T-helper 17 cell (primary cell): ENCODE measurements around the gene KIF1A. TPM values are rescaled to one million over a fixed set of nuclear protein-coding genes. Genes with fewer than 3 reads are reported as not detected.

Experiments
- ATAC-seq: fragments of 150-1000 bp; cut with Tn5 transposase; 2 replicates; pipeline ENCODE4 v1.10.0; 2021; ENCODE audit warnings: mild to moderate bottlenecking, moderate library complexity
- DNase-seq, 3 donors: peaks; one replicate each; pipeline versions ENCODE4 v3.0.0 to v3.0.0-alpha.2; 2020 to 2021
- H3K9me3 ChIP-seq: one replicate; pipeline ENCODE4 v1.7.0; 2013; ENCODE audit warnings: low read length, mild to moderate bottlenecking; ENCODE audit not compliant: control insufficient read depth, poor library complexity, severe bottlenecking
- H3K27ac Mint-ChIP-seq: one replicate; pipeline ENCODE4 v1.8.0; 2022; ENCODE audit warnings: mild to moderate bottlenecking, moderate library complexity, mixed read lengths
- H3K27me3 Mint-ChIP-seq: one replicate; pipeline ENCODE4 v1.8.0; 2022; ENCODE audit warnings: mixed read lengths
- H3K36me3 Mint-ChIP-seq: one replicate; pipeline ENCODE4 v1.8.0; 2022; ENCODE audit warnings: low read depth, mixed read lengths
- H3K4me1 Mint-ChIP-seq: one replicate; pipeline ENCODE4 v1.8.0; 2022; ENCODE audit warnings: mild to moderate bottlenecking, mixed read lengths
- H3K4me3 Mint-ChIP-seq: one replicate; pipeline ENCODE4 v1.8.0; 2022; ENCODE audit warnings: mild to moderate bottlenecking, moderate library complexity, mixed read lengths
- total RNA-seq, 4 donors: library from RNA in 2 of 4; stranded (reverse) in 2 of 4; gene quantifications; one replicate each; pipeline ENCODE4 v1.2.3 and lab custom pipeline; 2022 to 2026

Gene KIF1A
- total RNA-seq, 2 donors from 2014 or later, result 0.18 TPM; not detected in 1

DNA sequence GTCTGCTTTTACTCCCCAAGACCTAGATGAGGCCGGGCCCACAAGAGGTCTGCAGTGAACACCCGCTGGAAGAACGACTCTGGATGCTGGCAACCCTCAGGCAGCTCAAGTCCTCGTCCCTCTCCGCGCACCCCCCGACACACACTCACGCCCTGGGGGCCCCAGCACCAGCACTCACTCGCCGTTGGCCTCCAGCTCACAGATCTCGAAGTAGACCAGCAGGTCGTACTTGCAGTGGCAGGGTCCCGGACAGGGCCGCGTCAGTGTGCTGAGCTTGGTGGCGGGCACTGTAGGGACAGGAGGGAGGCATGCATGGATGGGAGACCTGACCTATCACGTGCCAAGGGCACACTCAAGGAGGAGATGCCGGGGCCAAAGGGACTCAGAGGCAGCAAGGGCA is 78.9 kb downstream of the KIF1A start:
- Mint-ChIP-seq H3K27me3 (peaks cover 15% of the 10 kb centered on the region), H3K4me3 (no peak overlapping the region), H3K36me3 (peaks cover 2% of the 10 kb centered on the region), H3K4me1 (peaks cover 14% of the 10 kb centered on the region), H3K27ac (no peak overlapping the region)
- H3K9me3 ChIP-seq, result no peaks in the 10 kb centered on the region
- ATAC-seq (no peak), DNase-seq (no peak)

- H3K9me3 ChIP-seq, result no peaks in the 10 kb centered on the region
- ATAC-seq (peak; percentile 80), DNase-seq (peak in 1 of 3 donors; percentile 23)
- Mint-ChIP-seq H3K4me3 (peak overlapping the region; percentile 66), H3K27ac (peak overlapping the region; percentile 77), H3K4me1 (peaks cover 11% of the 10 kb centered on the region), H3K36me3 (peaks cover 2% of the 10 kb centered on the region), H3K27me3 (peaks cover 10% of the 10 kb centered on the region)
These were observed 80.2 kb downstream of the KIF1A start for GRCh38 chr2:240739797-240740196.

DNA sequence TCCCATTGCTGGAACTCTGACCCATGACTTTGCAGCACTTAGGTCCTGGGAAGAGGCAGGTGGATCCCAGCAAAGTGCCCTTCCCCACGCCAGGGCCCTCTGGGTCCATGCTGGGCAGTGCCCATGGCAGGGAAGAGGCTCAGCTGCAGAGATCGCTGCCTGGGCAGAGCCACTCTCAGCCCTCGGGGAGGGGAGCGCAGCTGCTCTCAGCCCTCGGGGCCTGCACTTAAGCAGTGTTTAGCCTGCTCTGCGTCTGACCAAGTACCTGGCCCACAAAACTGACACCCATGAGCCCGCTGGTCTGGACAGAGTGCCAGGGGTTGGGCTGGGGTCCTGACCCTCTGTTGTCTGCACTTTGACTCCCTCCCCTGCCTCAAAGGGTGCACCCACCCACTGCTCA is 82.1 kb downstream of the KIF1A start:
- Mint-ChIP-seq H3K4me1 (peaks cover 10% of the 10 kb centered on the region), H3K27ac (no peak overlapping the region), H3K4me3 (no peak overlapping the region), H3K36me3 (peaks cover 2% of the 10 kb centered on the region), H3K27me3 (peaks cover 9% of the 10 kb centered on the region)
- no peak for ATAC-seq
- no peak for DNase-seq
- no peaks in the 10 kb centered on the region for H3K9me3 ChIP-seq

DNA sequence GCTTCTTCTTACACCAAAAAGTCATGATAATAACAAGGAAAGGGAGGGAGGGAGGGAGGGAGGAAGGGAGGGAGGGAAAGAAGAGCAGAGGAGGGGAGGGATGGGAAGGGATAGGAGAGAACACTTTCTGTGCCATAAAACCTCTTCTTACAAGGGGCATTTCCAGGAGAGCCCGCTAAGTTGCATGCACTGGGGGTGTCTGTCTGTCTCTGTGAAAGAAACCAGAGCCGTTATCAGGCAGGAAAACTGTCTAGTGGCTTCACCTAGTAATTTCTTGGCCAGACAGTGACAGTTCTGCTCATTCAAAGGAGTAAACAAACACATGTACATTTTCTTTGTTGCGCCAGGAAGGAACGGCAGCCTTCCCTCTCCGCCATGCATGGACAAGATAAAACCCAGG is 82.5 kb downstream of the KIF1A start:
- no peak for ATAC-seq
- H3K27me3 Mint-ChIP-seq, result peaks cover 9% of the 10 kb centered on the region

DNA sequence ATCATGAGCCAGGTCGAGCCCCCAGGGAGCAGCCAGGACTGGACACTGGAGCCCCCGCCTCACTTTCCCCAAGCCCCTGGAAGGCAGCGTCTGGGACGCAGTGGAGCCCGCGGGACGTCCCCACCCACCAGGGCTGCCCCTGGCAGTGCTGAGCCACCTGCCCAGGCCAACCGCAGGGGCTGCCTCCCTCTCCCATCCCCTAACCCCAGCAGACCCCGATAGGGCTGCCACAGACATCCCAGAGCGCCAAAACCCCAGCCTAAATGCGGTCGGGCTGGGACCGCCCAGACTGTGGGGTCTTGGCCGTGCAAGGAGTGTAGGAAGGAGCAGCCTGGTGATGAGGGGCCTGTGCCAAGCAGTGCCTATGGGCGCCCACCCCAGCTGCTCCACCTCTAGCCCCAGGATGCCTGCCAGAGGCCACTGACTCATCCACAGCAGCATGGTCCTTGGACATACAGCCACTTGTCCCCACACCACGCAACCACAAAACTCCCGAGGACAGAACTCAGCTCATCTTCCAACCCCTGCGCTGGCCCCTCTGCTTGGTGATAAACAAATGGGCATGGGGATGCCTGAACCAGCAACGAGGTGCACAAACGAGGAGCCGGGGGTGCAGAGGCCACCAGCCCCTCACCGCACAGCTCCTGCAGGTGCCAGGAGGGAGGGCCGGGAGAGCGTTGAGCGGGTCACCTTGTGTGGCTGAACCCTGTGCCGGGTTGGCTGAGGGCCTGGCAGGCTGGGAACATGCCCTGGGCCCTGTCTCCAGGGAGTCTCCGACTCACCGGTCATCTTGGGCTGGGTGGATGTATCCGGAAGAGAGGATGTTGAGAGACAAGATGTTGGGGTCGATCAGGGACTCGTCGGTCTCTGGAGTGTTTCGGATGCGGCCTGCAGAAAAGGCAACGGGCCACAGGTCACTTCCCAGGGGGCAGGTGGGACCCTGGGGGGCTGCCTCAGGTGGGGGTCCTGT is 83.5 kb downstream of the KIF1A start:
- Mint-ChIP-seq H3K4me3 (no peak overlapping the region), H3K27ac (no peak overlapping the region), H3K27me3 (peaks cover 9% of the 10 kb centered on the region), H3K4me1 (peaks cover 9% of the 10 kb centered on the region), H3K36me3 (peaks cover 2% of the 10 kb centered on the region)
- H3K9me3 ChIP-seq, result no peaks in the 10 kb centered on the region
- ATAC-seq, result no peak
- no peak for DNase-seq

More for the DNA sequence above, 82.5 kb downstream of the KIF1A start:
- H3K27ac Mint-ChIP-seq, result no peak overlapping the region
- H3K4me1 Mint-ChIP-seq, result peaks cover 10% of the 10 kb centered on the region
- H3K4me3 Mint-ChIP-seq, result no peak overlapping the region
- no peaks in the 10 kb centered on the region for H3K9me3 ChIP-seq
- H3K36me3 Mint-ChIP-seq, result peaks cover 2% of the 10 kb centered on the region
- DNase-seq, result no peak

GRCh38 chr2:240735476-240735875 is 84.5 kb downstream of the KIF1A start:
- H3K9me3 ChIP-seq, result no peaks in the 10 kb centered on the region
- peaks cover 11% of the 10 kb centered on the region for H3K4me1 Mint-ChIP-seq
- H3K27ac Mint-ChIP-seq, result no peak overlapping the region
- peaks cover 2% of the 10 kb centered on the region for H3K36me3 Mint-ChIP-seq
- H3K27me3 Mint-ChIP-seq, result peaks cover 9% of the 10 kb centered on the region
- ATAC-seq, result no peak
- H3K4me3 Mint-ChIP-seq, result no peak overlapping the region
- DNase-seq, result no peak

DNA sequence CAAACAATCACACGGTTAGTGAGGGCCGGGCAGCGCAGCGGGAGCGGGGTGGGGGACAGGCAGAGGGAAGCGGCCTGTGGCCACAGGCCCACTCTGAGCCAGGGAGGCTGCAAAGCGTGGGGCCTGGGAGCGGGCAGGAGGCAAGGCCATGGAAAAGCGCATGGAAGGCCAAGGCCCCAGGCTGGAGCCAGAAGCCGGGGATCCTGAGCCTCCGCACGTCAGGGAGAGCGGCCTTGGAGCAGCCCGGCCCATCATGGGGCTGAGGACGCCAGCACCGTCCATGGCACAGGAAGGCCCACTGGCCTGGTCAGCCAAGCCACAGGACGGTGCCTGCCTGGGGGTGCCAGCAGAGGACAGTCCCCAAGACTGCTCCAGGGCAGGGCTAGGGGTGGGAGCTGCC is 85.3 kb downstream of the KIF1A start:
- H3K36me3 Mint-ChIP-seq, result peaks cover 2% of the 10 kb centered on the region
- H3K4me3 Mint-ChIP-seq, result no peak overlapping the region
- no peak overlapping the region for H3K27ac Mint-ChIP-seq
- peaks cover 9% of the 10 kb centered on the region for H3K4me1 Mint-ChIP-seq
- DNase-seq (no peak), ATAC-seq (no peak)
- H3K27me3 Mint-ChIP-seq, result peaks cover 9% of the 10 kb centered on the region
- no peaks in the 10 kb centered on the region for H3K9me3 ChIP-seq

- Mint-ChIP-seq H3K36me3 (no peaks in the 10 kb centered on the region), H3K27me3 (peaks cover 7% of the 10 kb centered on the region), H3K4me1 (peaks cover 2% of the 10 kb centered on the region), H3K4me3 (no peak overlapping the region), H3K27ac (no peak overlapping the region)
- H3K9me3 ChIP-seq, result no peaks in the 10 kb centered on the region
- DNase-seq, result no peak
- peak; percentile 35 for ATAC-seq
These were observed 86.1 kb downstream of the KIF1A start for GRCh38 chr2:240733803-240734495.

GRCh38 chr2:240732911-240733622 is 87.0 kb downstream of the KIF1A start:
- Mint-ChIP-seq H3K4me1 (peaks cover 2% of the 10 kb centered on the region), H3K27ac (no peak overlapping the region), H3K36me3 (no peaks in the 10 kb centered on the region), H3K27me3 (peaks cover 7% of the 10 kb centered on the region), H3K4me3 (no peak overlapping the region)
- ATAC-seq (no peak), DNase-seq (no peak)
- H3K9me3 ChIP-seq, result no peaks in the 10 kb centered on the region

DNA sequence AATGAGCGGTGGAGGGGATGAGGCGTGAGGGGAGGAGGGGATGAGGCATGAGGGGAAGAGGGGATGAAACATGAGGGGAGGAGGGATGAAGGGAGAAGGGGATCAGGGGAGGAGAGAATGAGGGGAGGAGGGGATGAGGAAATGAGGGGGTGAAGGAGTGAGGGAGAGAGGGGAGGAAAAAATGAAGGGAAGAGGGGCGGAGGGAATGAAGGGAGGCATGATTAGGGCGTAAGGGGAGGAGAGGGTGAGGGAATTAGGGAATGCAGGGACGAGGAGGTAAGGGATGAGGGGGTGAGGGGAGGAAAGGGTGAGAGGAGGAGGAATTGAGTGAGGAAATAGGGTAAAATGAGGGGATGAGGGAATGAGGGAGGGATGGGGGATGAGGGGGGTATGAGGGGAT is 87.8 kb downstream of the KIF1A start:
- Mint-ChIP-seq H3K27me3 (peaks cover 7% of the 10 kb centered on the region), H3K27ac (no peak overlapping the region), H3K36me3 (no peaks in the 10 kb centered on the region), H3K4me3 (no peak overlapping the region), H3K4me1 (peaks cover 2% of the 10 kb centered on the region)
- DNase-seq (no peak), ATAC-seq (no peak)
- H3K9me3 ChIP-seq, result no peaks in the 10 kb centered on the region

DNA sequence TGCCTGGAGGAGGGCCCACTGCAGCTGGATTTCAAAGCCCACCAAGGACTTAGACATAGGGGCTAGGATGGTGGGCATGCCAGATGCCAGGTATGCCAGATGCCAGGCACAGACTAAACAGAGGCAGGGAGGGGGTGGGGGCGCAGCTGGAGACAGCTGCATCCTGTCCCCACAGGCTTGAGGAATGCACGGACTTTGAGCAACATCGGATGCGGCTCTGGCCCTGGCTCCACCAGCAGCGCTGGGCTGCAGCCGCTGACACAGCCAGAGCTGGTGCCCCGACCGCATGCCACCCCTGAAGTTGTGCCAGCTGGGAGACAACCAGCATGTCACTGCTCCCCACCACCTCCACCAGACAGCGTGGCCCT is 88.9 kb downstream of the KIF1A start:
- no peaks in the 10 kb centered on the region for H3K9me3 ChIP-seq
- no peak overlapping the region for H3K27ac Mint-ChIP-seq
- no peaks in the 10 kb centered on the region for H3K36me3 Mint-ChIP-seq
- ATAC-seq (no peak), DNase-seq (no peak)
- H3K4me3 Mint-ChIP-seq, result no peak overlapping the region
- peaks cover 5% of the 10 kb centered on the region for H3K4me1 Mint-ChIP-seq
- peaks cover 7% of the 10 kb centered on the region for H3K27me3 Mint-ChIP-seq

DNA sequence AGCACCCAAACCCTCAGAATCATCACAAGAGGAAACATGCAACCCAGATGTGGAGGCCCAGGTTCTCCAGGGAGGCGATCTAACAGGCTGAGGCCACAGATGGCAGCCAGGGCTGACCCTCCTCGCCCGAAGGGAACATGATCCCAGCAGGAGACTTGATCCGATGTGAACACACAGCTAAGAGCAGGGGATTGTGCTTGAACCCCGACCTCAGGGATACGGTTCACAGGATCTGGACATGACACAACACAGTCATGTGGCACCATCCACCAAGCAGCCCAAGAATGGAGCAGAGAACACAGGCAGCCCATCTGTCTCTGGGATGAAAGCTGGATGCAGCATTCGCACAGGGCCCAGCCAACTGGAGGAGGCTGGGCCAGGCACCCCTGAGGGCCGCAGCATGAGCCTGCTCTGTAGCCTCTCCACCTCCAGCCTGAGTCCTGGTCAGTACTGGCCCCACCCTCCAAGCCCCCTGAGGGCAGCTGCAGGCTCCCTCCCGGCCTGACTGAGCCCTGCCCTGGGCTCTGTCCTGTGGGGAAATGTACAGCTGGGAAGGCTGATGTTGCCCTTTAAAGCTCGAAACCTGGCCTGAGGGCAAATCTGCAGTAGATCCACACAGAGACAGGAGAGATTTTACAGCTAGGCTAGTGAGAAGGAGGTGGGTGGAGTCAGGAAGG is 89.4 kb downstream of the KIF1A start:
- no peak overlapping the region for H3K27ac Mint-ChIP-seq

DNA sequence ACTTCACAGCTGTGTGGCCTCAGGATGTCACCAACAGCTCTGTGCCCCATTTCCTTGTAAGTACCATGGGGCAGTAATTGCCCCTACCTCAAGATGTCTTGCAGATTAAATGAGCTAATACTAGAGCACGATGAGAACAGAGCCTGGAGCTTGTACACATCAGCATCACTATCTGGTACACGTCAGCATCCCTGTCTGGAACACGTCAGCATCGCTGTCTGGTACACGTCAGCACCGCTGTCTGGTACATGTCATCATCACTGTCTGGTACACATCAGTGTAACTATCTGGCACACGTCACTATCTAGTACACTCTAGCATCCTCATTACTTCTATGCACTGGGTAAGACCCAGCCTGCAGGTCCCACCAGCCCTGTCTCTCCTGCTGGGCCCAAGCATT is 91.2 kb downstream of the KIF1A start:
- no peaks in the 10 kb centered on the region for H3K9me3 ChIP-seq
- H3K36me3 Mint-ChIP-seq, result no peaks in the 10 kb centered on the region
- no peak for ATAC-seq
- H3K27me3 Mint-ChIP-seq, result peaks cover 7% of the 10 kb centered on the region
- no peak for DNase-seq
- H3K4me3 Mint-ChIP-seq, result no peak overlapping the region
- peaks cover 5% of the 10 kb centered on the region for H3K4me1 Mint-ChIP-seq
- H3K27ac Mint-ChIP-seq, result no peak overlapping the region

More for the DNA sequence above, 89.4 kb downstream of the KIF1A start:
- Mint-ChIP-seq H3K36me3 (no peaks in the 10 kb centered on the region), H3K27me3 (peaks cover 7% of the 10 kb centered on the region), H3K4me3 (no peak overlapping the region), H3K4me1 (peaks cover 5% of the 10 kb centered on the region)
- DNase-seq (no peak), ATAC-seq (no peak)
- no peaks in the 10 kb centered on the region for H3K9me3 ChIP-seq
